Neural progenitor cell (in vitro differentiated cells): ENCODE measurements around the gene RPS6KA1. TPM values are rescaled to one million over a fixed set of nuclear protein-coding genes. Genes with fewer than 3 reads are reported as not detected.
"Not testable (repeated sequence)": the region's sequence is repeated elsewhere in the genome, so short reads cannot be mapped to it uniquely, and the experiment has no call there.

Experiments
- DNase-seq: peaks from one replicate; pipeline ENCODE4 v3.0.0-alpha.2; 2016; ENCODE audit warnings: low spot score
- H2AFZ ChIP-seq: fragments of 200-600 bp; sonication (generic); replicated peaks from 2 replicates; pipeline ENCODE4 v1.6.1; 2016; ENCODE audit warnings: antibody characterized with exemption
- H3F3A ChIP-seq: fragments of 200-600 bp; sonication (generic); 2 replicates; pipeline ENCODE4 v1.6.1; 2016; ENCODE audit warnings: antibody characterized with exemption, low read depth
- H3K27ac ChIP-seq: fragments of 200-600 bp; sonication (generic); 2 replicates; pipeline ENCODE4 v1.5.1; 2016; ENCODE audit warnings: mild to moderate bottlenecking
- H3K27me3 ChIP-seq: fragments of 200-600 bp; sonication (generic); 2 replicates; pipeline ENCODE4 v1.6.1; 2016; ENCODE audit warnings: mild to moderate bottlenecking, moderate library complexity
- H3K36me3 ChIP-seq: fragments of 200-600 bp; sonication (generic); 2 replicates; pipeline ENCODE4 v1.5.1; 2016
- H3K4me1 ChIP-seq: fragments of 200-600 bp; sonication (generic); 2 replicates; pipeline ENCODE4 v1.6.1; 2016; ENCODE audit warnings: mixed run types
- H3K4me2 ChIP-seq: fragments of 200-600 bp; sonication (generic); 2 replicates; pipeline ENCODE4 v1.6.1; 2016
- H3K4me3 ChIP-seq: fragments of 200-600 bp; sonication (generic); 2 replicates; pipeline ENCODE4 v1.5.1; 2016
- H3K79me2 ChIP-seq: fragments of 200-600 bp; sonication (generic); 2 replicates; pipeline ENCODE4 v1.6.1; 2016; ENCODE audit warnings: low read depth
- H3K9ac ChIP-seq: fragments of 200-600 bp; sonication (generic); 2 replicates; pipeline ENCODE4 v1.6.1; 2016
- H3K9me3 ChIP-seq: fragments of 200-600 bp; sonication (generic); 2 replicates; pipeline ENCODE4 v1.5.1; 2016; ENCODE audit warnings: low read depth
- H4K20me1 ChIP-seq: fragments of 200-600 bp; sonication (generic); 2 replicates; pipeline ENCODE4 v1.6.1; 2016; ENCODE audit warnings: low read depth
- H3K27ac Mint-ChIP-seq: 3 replicates; pipeline ENCODE4 v1.8.0; 2021; ENCODE audit warnings: mixed read lengths
- H3K27me3 Mint-ChIP-seq: 2 replicates; pipeline ENCODE4 v1.8.0; 2022; ENCODE audit warnings: low read depth, mild to moderate bottlenecking, inconsistent platforms, moderate library complexity, mixed read lengths; ENCODE audit not compliant: insufficient read depth
- H3K36me3 Mint-ChIP-seq: 3 replicates; pipeline ENCODE4 v1.8.0; 2021; ENCODE audit warnings: mixed read lengths
- H3K4me1 Mint-ChIP-seq: 3 replicates; pipeline ENCODE4 v1.8.0; 2021; ENCODE audit warnings: mixed read lengths
- H3K4me3 Mint-ChIP-seq: 3 replicates; pipeline ENCODE4 v1.8.0; 2021; ENCODE audit warnings: mild to moderate bottlenecking, moderate library complexity, mixed read lengths
- H3K9me3 Mint-ChIP-seq: 3 replicates; pipeline ENCODE4 v1.8.0; 2020; ENCODE audit warnings: mixed read lengths
- EZH2 ChIP-seq: fragments of 200-600 bp; sonication (generic); IDR thresholded peaks from 2 replicates; pipeline ENCODE4 v1.6.1; 2017; ENCODE audit warnings: antibody characterized with exemption, mild to moderate bottlenecking, moderate library complexity
- EZH2phosphoT487 ChIP-seq: fragments of 200-600 bp; sonication (generic); IDR thresholded peaks from 2 replicates; pipeline ENCODE4 v1.6.1; 2017; ENCODE audit warnings: antibody characterized with exemption
- total RNA-seq: library from RNA; depleted of rRNA; stranded (reverse); fragments of >200 nt; gene quantifications from 2 replicates; pipeline ENCODE4 v1.2.3, GENCODE V29; 2015; ENCODE audit warnings: low replicate concordance
- TF ChIP-seq, protein P1 (sequence below): fragments of 200-600 bp; sonication (generic); IDR thresholded peaks from 2 replicates; pipeline ENCODE4 v1.5.1; 2017; ENCODE audit warnings: antibody characterized with exemption, mild to moderate bottlenecking

Gene RPS6KA1
- total RNA-seq, 1 donor from 2014 or later, result 18.7 TPM

DNA sequence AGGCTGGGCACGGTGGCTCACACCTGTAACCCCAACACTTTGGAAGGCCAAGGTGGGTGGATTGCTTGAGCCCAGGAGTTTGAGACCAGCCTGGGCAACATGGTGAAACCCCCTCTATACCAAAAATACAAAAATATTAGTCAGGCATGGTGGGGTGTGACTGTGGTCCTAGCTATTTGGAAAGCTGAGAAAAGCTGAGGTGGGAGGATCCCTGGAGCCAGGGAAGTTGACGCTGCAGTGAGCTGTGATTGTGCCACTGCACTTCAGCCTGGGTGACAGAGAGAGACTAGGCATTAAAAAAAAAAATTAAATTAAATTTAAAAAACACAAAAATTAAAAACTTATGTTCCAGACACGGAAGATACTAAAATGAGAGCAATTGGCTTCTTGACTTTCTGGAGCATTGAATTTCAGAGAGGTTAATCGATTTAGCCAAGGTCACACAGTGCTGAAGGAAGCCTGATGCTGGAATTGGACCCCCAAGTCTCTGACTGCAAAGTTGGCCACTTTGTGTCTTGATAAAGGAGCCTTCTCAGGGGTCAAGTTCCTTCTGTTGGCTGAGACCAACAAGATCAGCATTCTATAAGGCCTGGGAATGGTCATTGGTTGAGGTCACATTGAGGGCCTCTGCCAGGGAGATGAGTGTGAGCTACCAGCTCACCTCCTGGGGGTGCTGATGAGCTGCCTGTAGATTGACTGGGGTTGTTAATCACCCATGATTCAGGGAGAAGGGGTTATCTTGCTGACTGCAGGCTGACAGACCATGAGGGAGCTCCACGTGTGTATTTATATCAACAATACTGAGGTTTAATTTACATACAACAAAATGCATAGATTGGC, 54.3 kb downstream of the RPS6KA1 start:
- DNase-seq, result peak; percentile 38
- Histone ChIP-seq H3K9ac (no peak overlapping the region), H2AFZ (no peak overlapping the region), H3K27me3 (no peaks in the 10 kb centered on the region), H3K4me2 (no peak overlapping the region), H3K79me2 (no peaks in the 10 kb centered on the region), H4K20me1 (no peaks in the 10 kb centered on the region), H3K27ac (no peak overlapping the region), H3K4me3 (no peak overlapping the region), H3F3A (no peaks in the 10 kb centered on the region), H3K36me3 (no peaks in the 10 kb centered on the region), H3K9me3 (peaks cover 6% of the 10 kb centered on the region), H3K4me1 (no peaks in the 10 kb centered on the region)
- no peak overlapping the region for H3K27ac Mint-ChIP-seq
- H3K36me3 Mint-ChIP-seq, result no peaks in the 10 kb centered on the region
- TF ChIP-seq EZH2 (no peak), EZH2phosphoT487 (no peak)
- TF ChIP-seq, protein P1, sequence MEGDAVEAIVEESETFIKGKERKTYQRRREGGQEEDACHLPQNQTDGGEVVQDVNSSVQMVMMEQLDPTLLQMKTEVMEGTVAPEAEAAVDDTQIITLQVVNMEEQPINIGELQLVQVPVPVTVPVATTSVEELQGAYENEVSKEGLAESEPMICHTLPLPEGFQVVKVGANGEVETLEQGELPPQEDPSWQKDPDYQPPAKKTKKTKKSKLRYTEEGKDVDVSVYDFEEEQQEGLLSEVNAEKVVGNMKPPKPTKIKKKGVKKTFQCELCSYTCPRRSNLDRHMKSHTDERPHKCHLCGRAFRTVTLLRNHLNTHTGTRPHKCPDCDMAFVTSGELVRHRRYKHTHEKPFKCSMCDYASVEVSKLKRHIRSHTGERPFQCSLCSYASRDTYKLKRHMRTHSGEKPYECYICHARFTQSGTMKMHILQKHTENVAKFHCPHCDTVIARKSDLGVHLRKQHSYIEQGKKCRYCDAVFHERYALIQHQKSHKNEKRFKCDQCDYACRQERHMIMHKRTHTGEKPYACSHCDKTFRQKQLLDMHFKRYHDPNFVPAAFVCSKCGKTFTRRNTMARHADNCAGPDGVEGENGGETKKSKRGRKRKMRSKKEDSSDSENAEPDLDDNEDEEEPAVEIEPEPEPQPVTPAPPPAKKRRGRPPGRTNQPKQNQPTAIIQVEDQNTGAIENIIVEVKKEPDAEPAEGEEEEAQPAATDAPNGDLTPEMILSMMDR, result peak; percentile 50
- no peaks in the 10 kb centered on the region for H3K4me1 Mint-ChIP-seq
- peaks cover 2% of the 10 kb centered on the region for H3K9me3 Mint-ChIP-seq
- no peak overlapping the region for H3K4me3 Mint-ChIP-seq
- H3K27me3 Mint-ChIP-seq, result no peaks in the 10 kb centered on the region

DNA sequence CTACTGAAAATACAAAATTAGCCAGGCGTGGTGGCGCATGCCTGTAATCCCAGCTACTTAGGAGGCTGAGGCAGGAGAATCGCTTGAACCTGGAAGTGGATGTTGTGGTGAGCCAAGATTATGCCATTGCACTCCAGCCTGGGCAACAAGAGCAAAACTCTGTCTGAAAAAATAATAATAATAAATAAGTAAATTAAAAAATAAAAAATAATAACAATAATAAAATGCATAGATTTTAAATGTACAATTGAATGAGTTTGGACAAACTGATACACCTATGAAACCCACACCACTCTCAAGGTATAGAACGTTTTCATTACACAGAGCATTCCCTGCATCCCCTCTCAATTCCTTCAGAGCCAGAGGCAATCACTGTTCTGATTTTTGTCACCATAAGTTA, 55.0 kb downstream of the RPS6KA1 start:
- not testable (repeated sequence) for H3K27ac ChIP-seq, H3K4me3 ChIP-seq, H3K79me2 ChIP-seq, H3K9me3 Mint-ChIP-seq, H3K27ac Mint-ChIP-seq, H3K27me3 Mint-ChIP-seq, H3K9me3 ChIP-seq, H3K9ac ChIP-seq, H3K36me3 Mint-ChIP-seq, H3F3A ChIP-seq, H3K36me3 ChIP-seq, H3K27me3 ChIP-seq, H3K4me2 ChIP-seq, H4K20me1 ChIP-seq, DNase-seq, H2AFZ ChIP-seq, H3K4me1 Mint-ChIP-seq, H3K4me3 Mint-ChIP-seq, H3K4me1 ChIP-seq

DNA sequence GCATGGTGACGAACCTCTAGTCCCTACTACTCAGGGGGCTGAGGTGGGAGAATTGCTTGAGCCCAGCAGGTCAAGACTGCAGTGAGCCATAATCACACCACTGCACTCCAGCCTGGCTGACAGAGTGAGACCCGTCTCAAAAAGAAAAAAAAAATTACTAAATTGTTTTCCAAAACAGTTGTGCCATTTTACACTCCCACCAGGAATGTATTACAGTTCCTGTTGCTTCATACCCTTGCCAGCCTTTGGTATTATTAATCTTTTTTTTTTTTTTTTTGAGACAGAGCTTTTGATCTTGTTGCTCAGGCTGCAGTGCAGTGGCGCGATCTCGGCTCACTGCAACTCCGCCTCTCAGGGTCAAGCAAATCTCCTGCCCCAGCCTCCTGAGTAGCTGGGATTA, 55.9 kb downstream of the RPS6KA1 start:
- H3K36me3 Mint-ChIP-seq, result no peaks in the 10 kb centered on the region
- no peaks in the 10 kb centered on the region for H3K27me3 Mint-ChIP-seq
- Histone ChIP-seq H3F3A (no peaks in the 10 kb centered on the region), H3K9ac (no peak overlapping the region), H3K4me1 (no peaks in the 10 kb centered on the region), H4K20me1 (no peaks in the 10 kb centered on the region), H3K4me2 (no peak overlapping the region), H3K79me2 (no peaks in the 10 kb centered on the region), H3K4me3 (no peak overlapping the region), H3K9me3 (peaks cover 7% of the 10 kb centered on the region), H3K27ac (no peak overlapping the region), H3K27me3 (no peaks in the 10 kb centered on the region), H2AFZ (no peak overlapping the region), H3K36me3 (no peaks in the 10 kb centered on the region)
- no peak overlapping the region for H3K4me3 Mint-ChIP-seq
- TF ChIP-seq, protein P1, result no peak
- TF ChIP-seq EZH2phosphoT487 (no peak), EZH2 (no peak)
- H3K27ac Mint-ChIP-seq, result no peak overlapping the region
- H3K4me1 Mint-ChIP-seq, result no peaks in the 10 kb centered on the region
- no peak for DNase-seq
- peaks cover 8% of the 10 kb centered on the region for H3K9me3 Mint-ChIP-seq

DNA sequence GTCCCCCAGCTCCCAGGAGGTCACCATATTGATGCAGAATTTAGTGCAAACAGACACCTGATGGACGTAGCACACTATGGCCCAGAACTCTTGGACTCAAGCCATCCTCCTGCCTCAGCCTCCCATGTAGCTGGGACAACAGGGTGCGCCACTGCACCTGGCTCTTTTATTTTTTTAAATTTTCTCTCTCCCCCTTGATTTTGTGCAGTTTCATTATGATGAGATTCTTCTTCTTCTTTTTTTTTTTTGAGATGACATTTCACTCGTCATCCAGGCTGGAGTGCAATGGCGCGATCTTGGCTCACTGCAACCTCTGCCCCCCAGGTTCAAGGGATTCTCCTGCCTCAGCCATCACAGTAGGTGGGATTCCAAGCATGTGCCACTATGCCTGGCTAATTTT, 63.8 kb downstream of the RPS6KA1 start:
- no peaks in the 10 kb centered on the region for H3K79me2 ChIP-seq
- H3K4me1 Mint-ChIP-seq, result no peaks in the 10 kb centered on the region
- no peak overlapping the region for H3K4me2 ChIP-seq
- no peak overlapping the region for H3K4me3 Mint-ChIP-seq
- TF ChIP-seq EZH2, result no peak
- TF ChIP-seq, protein P1, result no peak
- no peak for TF ChIP-seq EZH2phosphoT487
- H3K9me3 ChIP-seq, result peaks cover 5% of the 10 kb centered on the region
- no peaks in the 10 kb centered on the region for H4K20me1 ChIP-seq
- H2AFZ ChIP-seq, result no peak overlapping the region
- no peak overlapping the region for H3K4me3 ChIP-seq
- H3K36me3 ChIP-seq, result no peaks in the 10 kb centered on the region
- no peak overlapping the region for H3K27ac ChIP-seq
- H3K27me3 Mint-ChIP-seq, result peaks cover 4% of the 10 kb centered on the region
- H3K36me3 Mint-ChIP-seq, result no peaks in the 10 kb centered on the region
- H3K4me1 ChIP-seq, result no peaks in the 10 kb centered on the region
- H3K9ac ChIP-seq, result no peak overlapping the region
- peaks cover 7% of the 10 kb centered on the region for H3F3A ChIP-seq
- H3K27ac Mint-ChIP-seq, result no peak overlapping the region
- no peaks in the 10 kb centered on the region for H3K27me3 ChIP-seq
- H3K9me3 Mint-ChIP-seq, result peaks cover 10% of the 10 kb centered on the region
- DNase-seq, result no peak

DNA sequence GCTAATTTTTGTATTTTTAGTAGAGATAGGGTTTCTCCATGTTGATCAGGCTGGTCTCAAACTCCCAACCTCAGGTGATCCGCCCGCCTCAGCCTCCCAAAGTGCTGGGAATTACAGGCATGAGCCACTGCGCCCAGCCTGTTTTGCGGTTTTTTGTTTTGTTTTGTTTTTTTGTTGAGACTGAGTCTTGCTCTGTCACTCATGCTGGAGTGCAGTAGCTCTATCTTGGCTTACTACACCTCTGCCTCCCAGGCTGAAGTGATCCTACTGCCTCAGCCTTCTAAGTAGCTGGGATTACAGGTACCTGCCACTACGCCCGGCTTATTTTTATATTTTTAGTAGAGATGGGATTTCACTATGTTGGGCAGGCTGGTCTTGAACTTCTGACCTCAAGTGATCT, 65.0 kb downstream of the RPS6KA1 start:
- not testable (repeated sequence) for H3K27ac ChIP-seq, DNase-seq, H3K4me3 ChIP-seq

More for the DNA sequence above, 65.0 kb downstream of the RPS6KA1 start:
- not testable (repeated sequence) for H3K9ac ChIP-seq, H3K9me3 Mint-ChIP-seq, H3K79me2 ChIP-seq, H3K4me1 ChIP-seq, H3K27me3 ChIP-seq, H3K4me3 Mint-ChIP-seq, H4K20me1 ChIP-seq, H3K27ac Mint-ChIP-seq, H3K4me1 Mint-ChIP-seq, H3K36me3 ChIP-seq, H3K27me3 Mint-ChIP-seq, H3K4me2 ChIP-seq, H3K36me3 Mint-ChIP-seq, H2AFZ ChIP-seq, H3K9me3 ChIP-seq
- H3F3A ChIP-seq, result peaks cover 19% of the 10 kb centered on the region
